Measurements from ENCODE around the gene ANAPC4. TPM values are rescaled to one million over a fixed set of nuclear protein-coding genes. Genes with fewer than 3 reads are reported as not detected.

The ANAPC4 gene
- total RNA-seq, 1 donor from 2014 or later = 18.2 TPM

DNA sequence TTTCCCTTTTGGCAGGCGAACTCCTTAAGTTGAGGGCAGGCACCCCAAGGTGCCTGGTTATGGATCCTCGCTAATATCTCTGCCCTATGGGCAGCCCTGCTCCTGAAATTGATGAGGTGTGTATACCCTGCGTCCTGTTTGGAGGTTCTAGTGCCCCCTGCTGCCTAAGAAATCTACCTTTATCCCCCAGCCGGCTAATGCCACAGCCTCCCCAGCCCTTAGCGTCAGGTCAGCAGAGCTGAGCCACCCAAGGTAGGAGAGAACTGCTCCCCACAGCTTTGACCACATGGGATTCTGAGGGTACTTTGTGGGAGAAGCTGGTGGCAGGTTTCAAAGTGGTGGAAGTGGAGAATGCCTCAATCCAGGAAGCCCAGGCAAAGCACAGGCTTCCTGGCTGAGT lies 50.8 kb downstream of the ANAPC4 start:
- no peak for DNase-seq (ENCODE audit: extremely low read depth, low read depth, low spot score)

- no peak for DNase-seq (ENCODE audit: extremely low read depth, low read depth, low spot score)
These were observed 53.6 kb downstream of the ANAPC4 start for GRCh38 chr4:25430630-25431029.

DNA sequence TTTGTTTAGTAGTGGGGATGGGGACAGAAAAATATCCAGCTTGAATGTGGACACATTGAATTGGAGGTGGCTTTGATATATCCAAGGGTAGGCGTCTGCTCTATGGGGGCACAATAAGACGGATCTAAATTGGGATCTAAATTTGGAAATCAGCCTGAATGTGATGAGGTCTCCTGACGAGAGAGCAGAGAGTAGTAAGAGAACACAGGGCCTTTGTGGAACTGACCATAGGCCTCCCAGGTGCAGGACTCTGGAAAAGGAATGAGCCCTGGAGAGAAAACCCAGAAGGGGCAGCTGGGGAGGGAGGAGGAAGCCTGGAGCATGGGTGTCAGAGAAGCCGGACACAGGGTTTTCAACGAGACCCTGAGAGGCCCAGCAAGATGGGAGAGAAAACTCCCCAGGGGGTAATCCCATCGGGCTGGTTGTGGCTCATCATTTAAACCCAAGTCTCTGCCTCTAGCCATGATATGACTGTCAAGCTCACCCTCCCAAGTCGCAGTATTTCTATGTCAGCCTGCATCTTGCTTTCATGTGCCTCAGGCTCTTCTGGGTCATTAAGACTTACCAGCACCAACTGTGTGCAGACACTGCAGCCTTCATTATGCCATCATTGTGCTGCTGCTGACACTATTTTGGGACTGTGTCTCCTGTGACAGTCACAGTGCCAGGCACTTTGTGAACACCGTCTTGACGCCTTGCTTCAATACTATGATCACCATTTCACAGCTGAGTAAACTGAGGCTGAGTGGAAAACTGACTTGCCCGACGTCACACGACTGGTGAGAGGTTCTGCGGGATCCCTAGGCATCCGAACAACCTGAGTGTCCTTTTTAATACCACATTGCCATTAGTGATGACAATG lies 57.1 kb downstream of the ANAPC4 start:
- DNase-seq (ENCODE audit: extremely low read depth, low read depth, low spot score) = no peak

GRCh38 chr4:25437926-25438325 lies 60.9 kb downstream of the ANAPC4 start:
- no peak for DNase-seq (ENCODE audit: extremely low read depth, low read depth, low spot score)

DNA sequence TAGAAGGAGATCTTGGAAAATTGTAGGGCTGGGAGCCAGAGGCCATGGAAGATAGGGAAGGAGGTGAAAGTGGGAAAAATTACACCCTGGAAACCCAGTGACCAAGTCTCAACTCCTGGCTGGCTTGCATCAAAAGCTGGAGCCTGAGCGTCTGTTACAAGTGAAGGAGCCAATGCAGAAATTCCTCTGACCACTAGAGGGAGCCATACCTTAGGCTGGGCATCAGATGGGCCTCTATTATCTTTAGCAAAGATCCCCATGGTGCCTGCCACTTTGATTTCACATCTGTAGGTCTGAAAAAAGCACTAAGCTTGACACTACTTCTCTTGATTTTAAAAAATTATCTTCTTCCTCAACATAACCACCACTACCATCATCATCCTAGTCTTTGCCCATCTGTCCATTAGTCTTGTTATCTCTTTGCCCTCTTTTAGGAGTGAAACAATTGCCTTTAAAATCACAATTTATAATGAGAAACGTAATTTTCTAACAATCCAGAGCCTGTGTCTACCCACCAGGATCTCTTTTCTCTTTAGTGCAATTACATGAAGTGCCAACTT lies 62.9 kb downstream of the ANAPC4 start:
- peak; percentile 44 for DNase-seq (ENCODE audit: extremely low read depth, low read depth, low spot score)

DNA sequence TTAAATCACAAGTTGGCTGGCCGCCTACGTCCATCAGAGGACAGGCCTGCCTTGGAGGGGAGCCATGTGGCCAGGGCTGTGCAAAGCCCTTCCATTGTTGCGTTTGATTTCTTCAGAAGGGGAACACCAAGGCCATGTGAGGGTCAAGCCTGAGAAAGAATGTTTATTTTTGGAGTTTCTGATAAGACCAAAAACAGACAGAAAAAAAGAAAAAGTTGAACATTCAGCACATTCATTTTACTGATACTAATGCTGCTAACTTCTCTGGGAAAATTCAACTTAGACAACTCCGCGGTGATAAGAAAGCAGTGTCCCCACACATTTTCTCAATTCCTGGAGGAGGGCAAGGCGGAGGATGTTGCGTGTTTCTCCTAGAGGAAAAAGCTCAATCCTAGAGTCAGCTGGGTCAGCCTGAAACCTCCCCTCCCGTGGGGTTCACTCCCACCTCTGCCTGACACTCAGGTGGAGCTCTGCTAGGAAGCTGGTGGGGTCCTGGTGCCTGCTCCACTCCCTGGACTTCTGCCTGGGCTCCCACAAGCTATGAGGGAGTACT lies 63.5 kb downstream of the ANAPC4 start:
- DNase-seq (ENCODE audit: extremely low read depth, low read depth, low spot score) = no peak

DNA sequence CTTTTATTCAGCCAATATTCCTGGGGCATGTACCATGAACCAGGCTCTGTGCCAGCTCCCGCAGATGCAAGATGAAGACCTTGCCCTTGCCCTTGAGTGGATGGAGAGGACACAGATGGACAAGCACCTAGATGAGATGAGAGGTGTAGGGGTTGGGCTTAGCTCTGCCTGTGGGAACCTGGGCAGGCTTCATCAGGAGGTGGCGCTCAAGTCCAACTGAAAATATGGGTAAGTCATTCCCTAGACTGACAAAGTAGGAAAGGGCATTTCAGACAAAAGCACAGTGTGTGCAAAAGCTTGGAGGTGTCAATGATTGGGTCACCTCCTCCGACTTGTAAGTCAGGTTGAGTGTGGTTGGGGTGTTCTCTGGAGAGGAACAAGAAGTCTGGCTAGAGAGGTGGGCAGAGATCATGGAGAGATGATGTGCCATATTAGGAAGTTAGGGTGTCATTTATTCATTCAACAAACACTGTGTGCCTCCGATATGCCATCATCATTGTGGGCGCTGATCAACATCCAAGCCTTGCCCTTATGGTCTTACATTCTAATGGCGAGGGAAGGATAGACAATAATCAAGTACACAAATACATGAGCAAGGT lies 64.6 kb downstream of the ANAPC4 start:
- DNase-seq (ENCODE audit: extremely low read depth, low read depth, low spot score) = peak; percentile 34

- no peak for DNase-seq (ENCODE audit: extremely low read depth, low read depth, low spot score)
These were observed 65.8 kb downstream of the ANAPC4 start for GRCh38 chr4:25442863-25443307.

DNA sequence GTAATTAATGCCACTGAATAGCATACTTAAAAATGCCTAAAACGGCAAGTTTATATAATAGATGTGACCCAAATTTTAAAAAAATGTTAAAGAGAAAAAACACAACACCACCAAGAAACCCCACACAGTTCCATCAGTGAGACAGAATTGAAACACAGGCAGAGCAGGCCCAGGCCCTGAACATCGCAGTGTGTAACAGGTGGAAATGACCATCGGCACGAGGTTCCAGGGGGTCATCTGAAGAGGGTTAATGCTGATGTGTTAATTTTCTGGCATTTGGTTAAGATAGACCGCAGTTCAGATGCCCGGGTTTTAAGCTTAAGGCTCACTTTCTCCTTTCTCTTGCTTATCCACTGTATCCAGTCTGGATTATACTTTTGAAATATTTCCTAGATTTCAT lies 66.8 kb downstream of the ANAPC4 start:
- no peak for DNase-seq (ENCODE audit: extremely low read depth, low read depth, low spot score)

DNA sequence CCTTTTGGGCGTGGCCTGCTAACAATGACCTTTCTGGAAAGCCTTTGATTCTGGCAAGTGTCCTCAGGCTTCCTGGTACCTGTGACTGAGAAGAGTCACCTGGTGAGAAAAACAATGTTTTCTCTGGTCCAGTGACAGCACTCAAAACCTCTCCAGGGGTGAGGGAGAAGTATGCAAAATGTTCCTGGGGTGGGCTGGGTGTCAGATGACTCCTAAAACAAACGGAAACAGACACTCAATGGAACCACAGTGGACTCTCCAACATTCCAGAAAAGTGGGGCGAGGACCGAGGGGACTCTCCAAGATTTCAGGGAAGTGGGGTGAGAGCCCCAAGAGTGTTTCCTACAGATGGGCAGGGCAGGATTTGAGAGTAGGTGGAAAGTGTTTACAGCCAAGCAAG lies 69.5 kb downstream of the ANAPC4 start:
- DNase-seq (ENCODE audit: extremely low read depth, low read depth, low spot score) = no peak

GRCh38 chr4:25448379-25449109 lies 71.5 kb downstream of the ANAPC4 start:
- DNase-seq (ENCODE audit: extremely low read depth, low read depth, low spot score) = no peak

- no peak for DNase-seq (ENCODE audit: extremely low read depth, low read depth, low spot score)
These were observed 72.2 kb downstream of the ANAPC4 start for GRCh38 chr4:25449270-25449669.

GRCh38 chr4:25449688-25450087 lies 72.6 kb downstream of the ANAPC4 start:
- no peak for DNase-seq (ENCODE audit: extremely low read depth, low read depth, low spot score)

- DNase-seq (ENCODE audit: extremely low read depth, low read depth, low spot score) = no peak
These were observed 73.4 kb downstream of the ANAPC4 start for GRCh38 chr4:25450491-25450901.

- no peak for DNase-seq (ENCODE audit: extremely low read depth, low read depth, low spot score)
These were observed 74.6 kb downstream of the ANAPC4 start for GRCh38 chr4:25451676-25452075.

DNA sequence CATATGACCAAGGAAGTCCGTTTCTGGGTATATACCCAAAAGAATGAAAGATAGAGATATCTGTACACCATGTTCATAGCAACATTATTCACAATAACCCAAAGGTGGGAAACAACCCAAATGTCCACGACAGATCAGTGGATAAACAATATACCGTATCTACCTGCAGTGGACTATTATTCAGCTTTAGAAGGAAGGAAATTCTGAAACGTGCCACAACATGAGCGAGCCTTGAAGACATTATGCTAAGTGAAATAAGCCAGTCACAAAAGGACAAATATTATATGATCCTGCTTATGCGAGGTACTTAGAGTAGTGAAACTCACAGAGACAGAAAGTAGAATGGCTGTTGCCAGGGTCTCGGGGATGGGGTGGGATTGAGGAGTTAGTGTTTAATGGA lies 75.0 kb downstream of the ANAPC4 start:
- no peak for DNase-seq (ENCODE audit: extremely low read depth, low read depth, low spot score)

- DNase-seq (ENCODE audit: extremely low read depth, low read depth, low spot score) = no peak
These were observed 77.4 kb downstream of the ANAPC4 start for GRCh38 chr4:25454476-25454875.

DNA sequence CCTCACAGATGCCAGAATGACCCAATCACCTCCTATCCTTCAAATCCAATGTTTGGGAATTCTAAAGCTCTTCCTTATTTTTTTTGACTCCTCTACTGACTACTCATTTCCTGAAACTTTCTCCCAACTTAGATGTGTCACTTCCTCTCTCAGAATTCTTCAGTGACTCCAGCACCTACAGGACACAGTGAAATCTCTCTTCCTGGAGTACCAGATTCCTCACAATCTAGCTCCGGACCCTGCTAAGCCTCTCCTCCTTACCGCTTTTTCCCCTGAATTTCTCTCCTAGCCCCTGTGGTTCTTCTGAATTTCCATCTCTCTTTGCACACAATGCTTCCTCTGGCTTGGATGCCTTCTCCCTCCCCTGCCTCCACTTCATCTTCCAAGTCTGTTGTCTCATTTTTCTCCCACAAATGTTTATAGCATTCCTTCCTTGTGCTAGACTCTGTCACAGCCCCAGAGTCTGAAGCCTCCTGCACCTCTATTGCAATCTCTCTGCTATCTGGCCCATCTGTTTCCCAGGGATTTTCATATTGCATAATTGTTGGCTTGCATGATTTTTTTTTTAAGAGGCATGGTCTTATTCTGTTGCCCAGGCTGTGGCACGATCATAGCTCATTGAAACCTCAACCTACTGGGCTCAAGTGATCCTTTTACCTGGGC lies 80.1 kb downstream of the ANAPC4 start:
- DNase-seq (ENCODE audit: extremely low read depth, low read depth, low spot score) = peak; percentile 67

- DNase-seq (ENCODE audit: extremely low read depth, low read depth, low spot score) = peak; percentile 62
These were observed 90.1 kb downstream of the ANAPC4 start for GRCh38 chr4:25466966-25467697.

- DNase-seq (ENCODE audit: extremely low read depth, low read depth, low spot score) = no peak
These were observed 90.8 kb downstream of the ANAPC4 start for GRCh38 chr4:25467843-25468242.
